Ovary (tissue), 9 donors: ENCODE data around the gene MAPK8IP1. TPM values are rescaled to one million over a fixed set of nuclear protein-coding genes. Genes with fewer than 3 reads are reported as not detected.

Experiments
- DNase-seq, 5 donors: peaks; one replicate each; pipeline ENCODE4 v3.0.0-alpha.2; 2019 to 2020
- H3K27ac ChIP-seq, 2 donors: fragments of 200-600 bp; one replicate each; pipeline versions ENCODE4 v1.5.1 to v1.8.0; 2019 to 2022
- H3K27me3 ChIP-seq: fragments of 200-600 bp; one replicate; pipeline ENCODE4 v1.8.0; 2022
- H3K36me3 ChIP-seq: fragments of 200-600 bp; sonication (generic); one replicate; pipeline ENCODE4 v1.5.1; 2019
- H3K4me1 ChIP-seq: one replicate; pipeline ENCODE4 v1.8.1; 2013; ENCODE audit warnings: mild to moderate bottlenecking, moderate library complexity; ENCODE audit not compliant: insufficient read depth
- H3K4me3 ChIP-seq: fragments of 200-600 bp; sonication (generic); one replicate; pipeline ENCODE4 v1.5.1; 2017
- H3K9me3 ChIP-seq, 2 donors: fragments of 200-600 bp in 1 of 2; sonication (generic) in 1 of 2; one replicate each; pipeline versions ENCODE4 v1.5.1 to v1.8.1; 2013 to 2019; ENCODE audit warnings: mild to moderate bottlenecking in 1 of 2, moderate library complexity in 1 of 2
- CTCF ChIP-seq, 3 donors: fragments of 450-650 bp in 2 of 3; fragments of 200-600 bp in 1 of 3; IDR thresholded peaks; one replicate each; pipeline versions ENCODE4 v1.5.1 to v1.8.0; 2016 to 2022; ENCODE audit warnings: antibody characterized with exemption in 3 of 3, mild to moderate bottlenecking in 1 of 3
- EP300 ChIP-seq: sonication (generic); formaldehyde crosslinking; IDR thresholded peaks from one replicate; pipeline ENCODE4 v1.6.1; 2017; ENCODE audit warnings: antibody characterized with exemption
- POLR2A ChIP-seq: fragments of 450-650 bp; IDR thresholded peaks from one replicate; pipeline ENCODE4 v1.6.1; 2017; ENCODE audit warnings: antibody characterized with exemption, mild to moderate bottlenecking, moderate library complexity
- WGBS, 3 donors: extraction: QIAGEN DNeasy Blood & Tissue Kit in 1 of 3; methylation state at CpG; one replicate each; pipeline versions ENCODE4 v1.1.5 to v1.1.7; 2013 to 2017; 5-methylcytosine and 5-hydroxymethylcytosine counted together
- intact Hi-C, 4 donors: fragments of 100-400 bp; cut with DNase I; formaldehyde crosslinking; loops; one replicate each; pipeline versions ENCODE4 v1.11.0 to v1.15.1; 2022 to 2023
- polyA plus RNA-seq, 2 donors: library from polyadenylated mRNA; stranded (reverse); fragments of 200-250 nt in 1 of 2; fragments of 350-450 nt in 1 of 2; fragmentation: Illumina TruSeq in 1 of 2; extraction: RNeasy Lipid Tissue Mini Kit (QIAGEN cat#74804) in 1 of 2; gene quantifications; one replicate each; pipeline ENCODE4 v1.2.3, GENCODE V29; 2013 to 2014
- total RNA-seq, 7 donors: library from RNA; depleted of rRNA in 2 of 7; stranded (reverse); fragments of >200 nt in 2 of 7; fragmentation: NEBNext Ultra II Directional in 3 of 7; extraction: Animal tissue kit (Norgen Biotek cat#: 25700) in 3 of 7; gene quantifications; one replicate each; pipeline versions ENCODE4 v1.1.0 to v1.2.4, GENCODE V29; 2016 to 2023
- donor health status: DM: no; HTN: no; CAD: no; lungs with moderate emphysema.
- donor health status: DM: no; HTN: no; CAD: no.
- donor health status: Bipolar disorder and iron deficiency.
- donor health status: DM: yes; HTN: yes; CAD: no.
- donor health status: DM: no; HTN: no; CAD: no.
- donor health status: DM: yes; HTN: yes; CAD: no.

Gene MAPK8IP1
- total and polyA plus RNA-seq, 9 donors, result 3.7 to 24.1 (median 14.4) TPM

GRCh38 chr11:45934580-45935318 lies 49.3 kb downstream of the MAPK8IP1 start:
- no peak for TF ChIP-seq CTCF (IDR thresholded peaks at IDR 0.05)
- TF ChIP-seq EP300, result no peak
- no peak for TF ChIP-seq POLR2A
- intact Hi-C loops, result no loop called here
- Histone ChIP-seq H3K4me3 (no peak overlapping the region), H3K27me3 (no peaks in the 10 kb centered on the region), H3K9me3 (no peaks in the 10 kb centered on the region), H3K36me3 (no peaks in the 10 kb centered on the region), H3K27ac (no peak overlapping the region), H3K4me1 (no peaks in the 10 kb centered on the region)
- WGBS, 3 donors, result 72 to 79% (median 74%) methylated on average over 12 of the region's 12 CpGs
- no peak for DNase-seq

DNA sequence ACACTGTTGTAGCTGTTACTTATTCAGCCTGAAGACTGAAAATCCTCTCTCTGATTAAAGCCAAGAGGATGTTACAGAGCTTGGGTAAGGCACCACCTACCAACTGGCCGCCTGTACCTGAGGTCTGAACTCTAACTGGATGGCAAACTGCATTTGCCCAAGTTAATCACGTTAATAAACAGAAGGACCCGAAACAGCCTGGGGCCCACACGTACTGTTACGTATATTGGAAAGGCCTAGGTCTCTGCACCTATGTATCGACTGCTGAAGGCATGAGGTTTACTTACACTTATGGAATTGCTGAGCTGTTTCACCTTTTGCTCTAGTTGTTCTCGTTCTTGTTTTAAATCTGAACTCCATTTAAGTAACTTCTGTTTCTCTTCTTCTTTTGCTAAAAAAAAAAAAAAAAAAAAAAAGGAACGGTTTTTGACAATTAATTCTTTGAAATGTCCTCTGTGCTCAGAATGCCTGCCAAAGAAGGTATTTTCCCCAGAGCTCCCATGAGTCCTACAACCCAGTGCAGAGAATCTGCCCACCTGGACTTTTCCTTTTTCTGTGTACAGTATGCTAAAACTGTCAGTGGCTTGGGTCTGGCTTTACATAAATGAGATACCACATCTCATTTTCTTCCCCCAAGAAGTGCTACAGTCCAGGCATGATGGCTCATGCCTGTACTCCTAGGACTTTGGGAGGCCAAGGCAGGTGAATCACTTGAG lies 50.1 kb downstream of the MAPK8IP1 start:
- 86 to 91% (median 88%) methylated on average over 8 of the region's 8 CpGs for WGBS, 3 donors
- intact Hi-C loops, result no loop called here
- TF ChIP-seq CTCF (IDR thresholded peaks at IDR 0.05) (no peak), EP300 (no peak), POLR2A (no peak)
- no peaks in the 10 kb centered on the region for H3K9me3 ChIP-seq
- DNase-seq, result no peak
- no peak overlapping the region for H3K4me3 ChIP-seq
- H3K27ac ChIP-seq, result no peak overlapping the region
- no peaks in the 10 kb centered on the region for H3K36me3 ChIP-seq
- no peaks in the 10 kb centered on the region for H3K27me3 ChIP-seq
- H3K4me1 ChIP-seq, result no peaks in the 10 kb centered on the region

- H3K9me3 ChIP-seq, result no peaks in the 10 kb centered on the region
- DNase-seq, result no peak
- H3K36me3 ChIP-seq, result no peaks in the 10 kb centered on the region
- intact Hi-C loops, result no loop called here
- no peak overlapping the region for H3K4me3 ChIP-seq
- H3K27me3 ChIP-seq, result no peaks in the 10 kb centered on the region
- H3K27ac ChIP-seq, result no peak overlapping the region
- no peaks in the 10 kb centered on the region for H3K4me1 ChIP-seq
- 86 to 89% (median 89%) methylated on average over 4 of the region's 4 CpGs for WGBS, 3 donors
- TF ChIP-seq EP300 (no peak), POLR2A (no peak), CTCF (IDR thresholded peaks at IDR 0.05) (no peak)
These were observed 51.1 kb downstream of the MAPK8IP1 start for GRCh38 chr11:45936511-45937054.

DNA sequence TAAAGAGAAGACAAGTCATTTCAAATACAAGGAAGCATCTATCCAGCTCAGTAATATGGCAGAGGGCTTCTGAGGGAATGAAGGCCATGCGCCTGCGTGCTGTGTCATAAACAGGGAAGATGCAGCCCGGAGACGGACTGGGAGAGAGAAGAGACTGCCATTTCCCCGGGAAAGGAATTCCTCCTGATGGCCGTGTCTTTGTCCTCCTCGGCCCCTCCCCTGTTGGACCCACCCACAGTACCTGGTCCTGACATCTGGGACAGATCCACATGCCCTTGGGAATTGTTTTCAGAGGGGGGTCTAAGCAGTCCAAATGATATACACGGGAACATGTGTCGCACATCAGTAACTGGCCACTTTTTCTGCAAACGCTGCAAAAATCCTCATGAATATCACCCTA lies 52.5 kb downstream of the MAPK8IP1 start:
- no peaks in the 10 kb centered on the region for H3K36me3 ChIP-seq
- DNase-seq, result no peak
- TF ChIP-seq POLR2A, result no peak
- no peak for TF ChIP-seq CTCF (IDR thresholded peaks at IDR 0.05)
- no peak for TF ChIP-seq EP300
- no peaks in the 10 kb centered on the region for H3K4me1 ChIP-seq
- H3K27ac ChIP-seq, result no peak overlapping the region
- intact Hi-C loops, result no loop called here
- no peaks in the 10 kb centered on the region for H3K9me3 ChIP-seq
- WGBS, 3 donors, result 88 to 92% (median 90%) methylated on average over 10 of the region's 10 CpGs
- no peaks in the 10 kb centered on the region for H3K27me3 ChIP-seq
- no peak overlapping the region for H3K4me3 ChIP-seq
